Osteoblast (primary cell): ENCODE results near the gene GREB1L. TPM values are rescaled to one million over a fixed set of nuclear protein-coding genes. Genes with fewer than 3 reads are reported as not detected.

Experiments
- DNase-seq: peaks from one replicate; pipeline ENCODE4 v3.0.0; 2011; ENCODE audit warnings: low spot score, mixed read lengths; ENCODE audit not compliant: insufficient read length; ENCODE audit errors: missing footprints
- H2AFZ ChIP-seq: 2 replicates; pipeline ENCODE4 v1.6.0; 2011; ENCODE audit warnings: mild to moderate bottlenecking, low read length
- H3K27ac ChIP-seq: 2 replicates; pipeline ENCODE4 v1.5.1; 2011; ENCODE audit warnings: mild to moderate bottlenecking, low read depth, low read length, moderate library complexity
- H3K27me3 ChIP-seq: 2 replicates; pipeline ENCODE4 v1.6.0; 2012; ENCODE audit warnings: mild to moderate bottlenecking, control low read depth, inconsistent platforms, low read length, moderate library complexity; ENCODE audit not compliant: insufficient read depth
- H3K36me3 ChIP-seq: 2 replicates; pipeline ENCODE4 v1.5.1; 2011; ENCODE audit warnings: mild to moderate bottlenecking, low read length, control low read depth, moderate library complexity; ENCODE audit not compliant: insufficient read depth
- H3K4me1 ChIP-seq: 2 replicates; pipeline ENCODE4 v1.5.1; 2011; ENCODE audit warnings: mild to moderate bottlenecking, low read length, control low read depth, moderate library complexity; ENCODE audit not compliant: insufficient read depth
- H3K4me2 ChIP-seq: 2 replicates; pipeline ENCODE4 v1.6.0; 2011; ENCODE audit warnings: mild to moderate bottlenecking, low read length; ENCODE audit not compliant: insufficient read depth
- H3K4me3 ChIP-seq: fragments of 200-600 bp; sonication (generic); 3 replicates; pipeline ENCODE4 v1.5.1; 2012; ENCODE audit warnings: mild to moderate bottlenecking, low read length, inconsistent platforms; ENCODE audit not compliant: insufficient read depth
- H3K79me2 ChIP-seq: 2 replicates; pipeline ENCODE4 v1.6.0; 2012; ENCODE audit warnings: mild to moderate bottlenecking, low read length, control low read depth, inconsistent platforms; ENCODE audit not compliant: insufficient read depth
- H3K9me3 ChIP-seq: 2 replicates; pipeline ENCODE4 v1.5.1; 2011; ENCODE audit warnings: low read depth, low read length, control low read depth
- H4K20me1 ChIP-seq: 2 replicates; pipeline ENCODE4 v1.6.0; 2012; ENCODE audit warnings: mild to moderate bottlenecking, low read length, control low read depth; ENCODE audit not compliant: insufficient read depth
- CTCF ChIP-seq: IDR thresholded peaks from 2 replicates; pipeline ENCODE4 v1.5.1; 2011; ENCODE audit warnings: mild to moderate bottlenecking, low read depth, low read length, moderate library complexity; ENCODE audit errors: extremely low read depth
- total RNA-seq: library from RNA; depleted of rRNA; stranded (reverse); fragments of >200 nt; gene quantifications from 2 replicates; pipeline ENCODE4 v1.2.3, GENCODE V29; 2012

Gene GREB1L
- total RNA-seq, 1 donor: 0.36 TPM

GRCh38 chr18:21293479-21293878 is 51.4 kb downstream of the GREB1L start:
- H3K4me3 ChIP-seq: no peak overlapping the region
- H3K27ac ChIP-seq: no peak overlapping the region
- no peaks in the 10 kb centered on the region for H3K4me1 ChIP-seq
- no peaks in the 10 kb centered on the region for H3K9me3 ChIP-seq
- H3K27me3 ChIP-seq: no peaks in the 10 kb centered on the region
- TF ChIP-seq CTCF: no peak
- no peak overlapping the region for H2AFZ ChIP-seq
- H3K79me2 ChIP-seq: no peaks in the 10 kb centered on the region
- H3K4me2 ChIP-seq: no peak overlapping the region
- no peaks in the 10 kb centered on the region for H4K20me1 ChIP-seq
- no peaks in the 10 kb centered on the region for H3K36me3 ChIP-seq
- no peak for DNase-seq

- Histone ChIP-seq H3K27me3 (peaks cover 1% of the 10 kb centered on the region), H3K79me2 (no peaks in the 10 kb centered on the region), H3K36me3 (no peaks in the 10 kb centered on the region), H3K4me1 (no peaks in the 10 kb centered on the region), H3K27ac (no peak overlapping the region), H2AFZ (no peak overlapping the region), H4K20me1 (no peaks in the 10 kb centered on the region), H3K4me2 (no peak overlapping the region), H3K4me3 (no peak overlapping the region), H3K9me3 (no peaks in the 10 kb centered on the region)
- DNase-seq: no peak
- no peak for TF ChIP-seq CTCF
These were observed 53.1 kb downstream of the GREB1L start for GRCh38 chr18:21295101-21295500.

GRCh38 chr18:21296045-21296444 is 54.0 kb downstream of the GREB1L start:
- Histone ChIP-seq H3K4me1 (no peaks in the 10 kb centered on the region), H2AFZ (no peak overlapping the region), H3K4me2 (no peak overlapping the region), H4K20me1 (no peaks in the 10 kb centered on the region), H3K79me2 (no peaks in the 10 kb centered on the region), H3K27me3 (peaks cover 8% of the 10 kb centered on the region), H3K36me3 (no peaks in the 10 kb centered on the region), H3K27ac (no peak overlapping the region), H3K9me3 (no peaks in the 10 kb centered on the region), H3K4me3 (no peak overlapping the region)
- no peak for TF ChIP-seq CTCF
- DNase-seq: no peak

- H3K36me3 ChIP-seq: no peaks in the 10 kb centered on the region
- H4K20me1 ChIP-seq: no peaks in the 10 kb centered on the region
- H3K4me1 ChIP-seq: no peaks in the 10 kb centered on the region
- H3K27ac ChIP-seq: no peak overlapping the region
- no peak for DNase-seq
- TF ChIP-seq CTCF: no peak
- H3K4me2 ChIP-seq: no peak overlapping the region
- H2AFZ ChIP-seq: no peak overlapping the region
- no peaks in the 10 kb centered on the region for H3K9me3 ChIP-seq
- H3K27me3 ChIP-seq: peaks cover 11% of the 10 kb centered on the region
- no peak overlapping the region for H3K4me3 ChIP-seq
- no peaks in the 10 kb centered on the region for H3K79me2 ChIP-seq
These were observed 56.3 kb downstream of the GREB1L start for GRCh38 chr18:21298351-21298750.
